HG02623 (cell line): ENCODE results near the gene NADK2.
"Not testable (repeated sequence)": the region's sequence is repeated elsewhere in the genome, so short reads cannot be mapped to it uniquely, and the experiment has no call there.

Experiments
- ATAC-seq: cut with Tn5 transposase; IDR thresholded peaks from one replicate; pipeline ENCODE4 v1.9.1; 2021; ENCODE audit warnings: moderate library complexity; ENCODE audit not compliant: unreplicated experiment

Gene NADK2, protein sequence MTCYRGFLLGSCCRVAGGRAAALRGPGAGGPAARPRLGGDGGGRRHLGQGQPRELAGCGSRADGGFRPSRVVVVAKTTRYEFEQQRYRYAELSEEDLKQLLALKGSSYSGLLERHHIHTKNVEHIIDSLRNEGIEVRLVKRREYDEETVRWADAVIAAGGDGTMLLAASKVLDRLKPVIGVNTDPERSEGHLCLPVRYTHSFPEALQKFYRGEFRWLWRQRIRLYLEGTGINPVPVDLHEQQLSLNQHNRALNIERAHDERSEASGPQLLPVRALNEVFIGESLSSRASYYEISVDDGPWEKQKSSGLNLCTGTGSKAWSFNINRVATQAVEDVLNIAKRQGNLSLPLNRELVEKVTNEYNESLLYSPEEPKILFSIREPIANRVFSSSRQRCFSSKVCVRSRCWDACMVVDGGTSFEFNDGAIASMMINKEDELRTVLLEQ

DNA sequence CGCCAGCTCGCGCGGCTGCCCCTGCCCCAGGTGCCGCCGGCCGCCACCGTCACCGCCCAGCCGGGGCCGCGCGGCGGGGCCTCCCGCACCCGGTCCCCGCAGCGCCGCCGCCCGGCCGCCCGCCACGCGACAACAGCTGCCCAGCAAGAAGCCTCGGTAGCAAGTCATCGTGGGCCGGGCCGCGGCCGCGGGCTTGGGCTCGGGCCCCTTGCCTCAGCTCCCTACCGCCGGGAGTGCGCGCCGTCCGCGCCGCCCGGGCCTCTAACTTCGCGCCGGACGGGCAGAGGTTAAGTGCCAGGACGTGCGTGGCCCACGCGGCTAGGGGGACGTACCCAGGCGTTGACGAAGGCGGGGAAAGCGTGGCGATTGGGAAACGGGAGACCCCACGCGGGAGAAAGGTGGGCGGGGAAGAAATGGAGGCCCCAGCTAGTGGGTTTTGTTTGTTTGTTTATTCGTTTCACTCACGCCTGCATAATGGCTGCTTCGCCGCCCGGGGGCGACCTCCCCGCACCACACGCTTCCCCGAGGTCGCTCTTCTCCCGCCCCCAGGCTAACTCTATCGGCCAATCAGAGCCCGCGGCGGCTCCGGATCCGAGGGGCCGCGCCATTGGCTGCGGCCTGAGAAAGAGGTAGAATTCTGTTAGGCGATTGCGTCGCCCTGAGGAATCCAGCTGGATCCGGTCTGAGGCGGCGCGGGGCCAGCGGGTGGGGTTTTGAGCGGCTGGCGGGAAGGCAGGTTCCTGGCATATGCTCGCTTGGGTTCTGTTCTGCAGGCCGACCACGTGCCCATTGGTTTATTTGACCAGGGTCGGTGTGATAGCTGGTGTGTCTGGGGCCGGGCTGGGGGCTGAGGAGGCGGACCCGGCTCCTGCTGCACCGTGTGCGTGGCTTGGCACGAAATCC, at the start of gene NADK2:
Gene NADK2, minus strand, starts transcription at position 295 of the 903 bp plus-strand sequence. Its CDS starts 127 bp downstream, at position 168.
- ATAC-seq, result peak; percentile 88

DNA sequence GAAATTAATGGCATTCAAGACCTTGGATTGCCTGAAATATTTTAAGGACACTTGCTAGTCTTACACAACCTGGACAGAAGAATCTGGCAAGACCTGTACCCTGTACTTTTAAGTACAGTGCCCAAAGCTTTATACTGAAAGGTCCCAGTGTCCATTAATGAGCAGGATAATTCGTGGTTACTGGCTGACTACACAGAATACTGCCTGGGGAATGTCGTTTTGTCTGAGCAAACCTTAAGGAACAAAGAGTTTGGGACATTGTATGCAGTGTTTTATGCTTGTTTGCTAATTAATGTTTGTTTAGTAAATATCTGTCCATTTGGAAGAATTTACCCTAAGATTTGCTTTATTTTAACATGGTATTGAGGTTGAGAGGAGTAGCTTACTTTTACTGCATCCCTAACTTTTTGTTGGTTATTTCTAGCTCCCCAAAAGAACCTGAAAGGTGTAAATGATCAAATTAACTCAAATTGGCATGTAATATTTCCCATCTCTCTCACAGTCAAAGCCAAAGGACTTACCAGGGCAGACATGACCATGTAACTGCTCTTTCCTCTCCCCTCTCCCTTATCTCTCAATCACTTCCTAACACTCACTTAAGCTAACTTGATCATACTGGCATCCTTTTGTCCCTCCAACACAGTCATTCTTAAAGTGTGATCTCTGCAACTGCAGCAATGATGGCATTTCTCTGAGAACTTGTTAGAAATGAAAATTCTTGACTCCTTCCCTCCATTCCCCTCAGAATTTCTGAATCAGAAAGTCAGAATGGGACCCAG, 44.3 kb upstream of the NADK2 start:
- no peak for ATAC-seq

DNA sequence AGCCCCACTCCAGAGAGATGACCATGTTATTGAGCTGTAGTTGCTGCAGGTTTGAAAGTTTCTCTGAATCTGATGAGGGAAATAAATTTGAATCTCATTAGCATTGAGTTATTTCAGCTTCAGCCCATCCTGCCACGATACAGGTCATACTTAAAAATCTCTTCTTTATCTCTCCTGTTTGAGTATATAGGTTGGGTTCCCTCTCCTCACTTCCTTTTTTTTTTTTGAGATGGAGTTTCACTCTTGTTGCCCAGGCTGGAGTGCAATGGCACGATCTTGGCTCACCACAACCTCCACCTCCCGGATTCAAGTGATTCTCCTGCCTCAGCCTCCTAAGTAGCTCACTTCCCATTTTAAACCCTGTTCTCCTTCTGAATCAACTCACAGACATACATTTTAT, 42.0 kb upstream of the NADK2 start:
- not testable (repeated sequence) for ATAC-seq

DNA sequence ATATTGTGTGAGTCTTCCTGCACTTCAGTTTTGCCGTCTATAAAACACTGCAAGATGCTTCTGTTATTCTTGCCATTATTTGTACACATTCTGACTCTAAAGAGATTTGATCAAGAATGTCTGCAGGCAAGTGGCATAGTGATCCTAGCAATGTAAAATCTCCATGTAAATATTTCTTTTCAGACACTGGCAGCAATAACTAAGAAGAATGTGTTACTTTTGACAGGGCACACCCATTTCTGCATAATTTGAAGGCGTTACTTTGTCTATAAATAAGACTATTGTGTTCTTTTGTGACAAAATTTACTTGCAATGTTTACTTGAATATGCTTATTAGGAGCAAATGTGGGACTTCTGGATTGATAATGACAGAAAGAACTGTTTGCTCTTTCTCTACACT, 39.9 kb upstream of the NADK2 start:
- ATAC-seq, result no peak

DNA sequence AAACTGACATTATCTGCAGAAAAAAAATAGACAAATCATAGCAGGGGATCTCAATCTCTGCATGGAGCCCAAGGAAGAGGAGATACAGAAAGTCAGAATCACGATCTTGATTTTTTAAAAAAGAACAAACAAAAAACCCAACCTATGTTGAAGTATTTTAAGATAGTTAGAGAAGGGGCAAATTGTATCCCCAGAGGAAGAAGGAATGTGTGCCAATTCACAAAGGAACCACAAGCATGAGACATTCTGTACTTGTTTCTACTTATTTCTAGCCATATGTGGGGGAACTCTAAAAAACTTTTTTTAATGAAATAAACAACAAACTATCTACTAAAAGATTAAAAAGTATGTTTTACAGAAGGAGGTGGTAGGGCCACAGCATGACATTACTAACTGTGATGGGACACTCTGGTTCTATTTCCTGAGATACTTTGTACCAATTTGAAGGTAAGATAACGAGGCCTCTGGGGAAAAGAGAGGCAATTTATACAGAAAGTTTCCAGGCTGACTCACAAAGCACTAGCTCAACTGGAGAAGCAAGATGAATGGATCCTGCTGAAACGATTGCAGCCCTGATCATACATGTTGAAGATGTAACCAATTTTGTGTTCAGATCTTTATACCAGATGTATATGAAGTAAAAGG, 37.5 kb upstream of the NADK2 start:
- ATAC-seq, result no peak

DNA sequence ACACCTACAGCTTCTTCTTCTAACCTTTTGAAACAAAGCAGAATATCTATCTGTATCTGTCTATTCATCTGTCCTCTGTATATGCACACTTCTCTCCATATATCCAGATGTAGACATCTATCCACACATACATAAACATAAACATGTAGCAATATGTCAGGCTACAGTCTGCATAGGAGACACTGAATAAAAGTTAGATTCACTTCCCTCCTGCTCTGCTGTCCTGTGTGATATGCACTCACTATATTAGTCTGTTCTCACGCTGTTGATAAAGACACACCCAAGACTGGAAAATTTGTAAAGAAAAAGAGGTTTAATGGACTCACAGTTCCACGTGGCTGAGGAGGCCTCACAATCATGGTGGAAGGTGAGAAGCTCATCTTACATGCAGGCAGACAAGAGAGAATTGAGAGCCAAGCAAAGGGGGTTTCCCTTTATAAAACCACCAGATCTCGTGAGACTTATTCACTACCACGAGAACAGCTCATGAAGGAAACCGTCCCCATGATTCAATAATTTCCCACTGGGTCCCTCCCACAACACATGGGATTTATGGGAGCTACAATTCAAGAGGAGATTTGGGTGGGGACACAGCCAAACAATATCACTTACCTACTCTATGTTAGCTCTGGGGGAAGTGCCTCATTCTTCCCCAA, 35.9 kb upstream of the NADK2 start:
- ATAC-seq, result no peak

DNA sequence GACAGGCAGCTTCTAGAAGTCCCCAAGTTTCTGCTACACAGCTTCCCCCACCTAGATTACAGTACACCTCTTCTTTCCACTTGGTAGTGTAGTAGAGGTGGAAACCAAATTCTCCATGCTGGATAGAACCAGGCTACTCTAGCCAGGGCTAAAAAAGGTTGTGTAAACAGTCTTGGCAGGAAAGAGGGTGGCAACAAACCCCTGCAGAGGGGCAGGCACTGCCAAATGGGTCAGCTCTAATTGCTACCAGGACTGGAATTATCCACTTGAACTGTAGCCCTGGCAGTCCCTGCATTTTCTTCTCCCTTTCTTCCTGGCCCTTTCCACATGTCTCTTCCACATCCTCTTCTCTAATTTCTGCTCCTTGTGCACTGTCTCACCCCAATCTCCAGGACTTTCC, 35.1 kb upstream of the NADK2 start:
- ATAC-seq, result no peak

DNA sequence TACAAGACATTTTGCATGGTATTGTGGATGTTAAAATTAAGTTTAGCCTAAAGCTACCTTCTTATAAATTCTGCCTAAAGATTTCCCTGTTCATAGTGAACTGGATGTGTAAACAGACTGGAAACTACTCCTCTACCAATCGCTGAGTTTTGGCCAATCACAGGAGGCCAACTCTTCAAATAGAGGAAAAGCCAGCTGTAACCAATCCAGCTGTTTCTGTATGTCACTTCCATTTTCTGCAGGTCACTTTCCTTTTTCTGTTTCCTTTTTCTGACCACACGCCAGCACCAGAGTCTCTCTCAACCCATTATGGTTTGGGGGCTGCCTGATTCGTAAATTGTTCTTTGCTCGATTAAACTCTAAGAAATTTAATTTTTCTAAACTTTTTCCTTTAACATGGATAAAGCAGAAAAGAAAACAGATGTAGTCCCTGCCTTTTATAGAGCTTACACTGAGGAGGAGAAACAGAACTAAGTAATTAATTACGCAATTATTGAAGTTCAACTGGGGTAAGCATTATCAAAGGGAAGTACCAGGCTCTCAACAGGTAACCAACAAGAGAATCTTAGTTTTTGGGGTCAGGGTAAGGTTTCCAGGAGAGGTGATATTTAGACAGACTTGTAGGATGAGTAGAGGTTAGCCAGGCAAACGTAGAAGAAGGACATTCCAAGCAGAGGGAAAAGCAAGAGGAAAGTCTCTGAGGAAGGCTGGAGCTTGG, 32.2 kb upstream of the NADK2 start:
- no peak for ATAC-seq

DNA sequence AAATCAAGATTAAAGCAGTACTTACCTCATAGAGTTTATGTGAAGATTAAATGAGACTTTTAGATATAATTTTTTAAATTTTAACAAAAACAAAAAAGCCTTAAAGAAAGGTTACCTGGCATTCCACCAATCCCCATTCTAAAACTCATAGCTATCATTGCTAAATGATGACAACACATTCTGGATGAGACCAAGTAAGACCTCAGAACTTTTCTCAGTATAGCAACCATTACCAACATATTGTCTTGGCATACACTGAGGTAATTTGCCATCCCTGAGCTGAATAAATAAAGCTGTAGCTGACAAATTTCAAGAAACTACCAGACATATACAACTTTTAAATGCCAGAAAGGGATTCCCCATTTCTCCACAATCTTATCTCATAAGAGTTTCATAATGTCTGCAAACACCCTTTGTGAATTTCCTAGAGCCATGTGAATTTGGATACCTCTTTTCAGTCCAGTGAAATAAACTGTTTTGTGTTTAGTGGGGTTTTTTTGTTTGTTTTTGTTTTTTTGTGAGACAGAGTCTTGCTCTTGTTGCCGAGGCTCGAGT, 30.5 kb upstream of the NADK2 start:
- ATAC-seq, result no peak

DNA sequence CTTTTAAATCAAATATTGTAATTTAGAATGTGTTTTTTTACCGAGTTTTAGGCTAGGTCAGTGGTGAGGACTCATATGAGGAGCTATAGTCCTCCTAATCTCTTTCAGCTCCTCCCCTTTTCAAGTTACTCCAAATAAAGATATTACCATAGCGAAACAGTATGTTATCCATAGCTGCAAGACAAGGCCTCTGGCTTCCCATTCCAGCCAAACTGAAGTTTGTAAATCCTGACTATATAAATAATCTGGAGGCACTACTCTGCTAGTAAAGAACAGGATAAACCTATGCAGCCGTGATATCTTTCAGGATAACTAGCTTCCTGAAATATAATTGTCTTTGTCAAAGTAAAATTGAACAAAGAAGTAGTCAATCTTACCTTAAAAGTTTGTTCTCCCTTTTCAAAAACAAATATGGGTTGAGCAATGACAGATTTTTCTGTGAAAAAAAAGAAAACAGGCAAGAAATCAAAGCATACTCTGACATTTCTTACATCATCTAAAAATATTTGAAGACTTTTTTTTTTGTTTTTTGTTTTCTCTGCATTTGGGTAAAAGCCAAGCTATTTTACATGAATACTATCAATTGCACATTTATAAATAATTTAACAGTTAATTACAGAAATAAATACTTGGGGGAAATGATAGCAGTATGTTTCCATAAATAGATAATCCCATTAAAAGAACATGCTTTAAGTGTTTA, 29.3 kb upstream of the NADK2 start:
- no peak for ATAC-seq

DNA sequence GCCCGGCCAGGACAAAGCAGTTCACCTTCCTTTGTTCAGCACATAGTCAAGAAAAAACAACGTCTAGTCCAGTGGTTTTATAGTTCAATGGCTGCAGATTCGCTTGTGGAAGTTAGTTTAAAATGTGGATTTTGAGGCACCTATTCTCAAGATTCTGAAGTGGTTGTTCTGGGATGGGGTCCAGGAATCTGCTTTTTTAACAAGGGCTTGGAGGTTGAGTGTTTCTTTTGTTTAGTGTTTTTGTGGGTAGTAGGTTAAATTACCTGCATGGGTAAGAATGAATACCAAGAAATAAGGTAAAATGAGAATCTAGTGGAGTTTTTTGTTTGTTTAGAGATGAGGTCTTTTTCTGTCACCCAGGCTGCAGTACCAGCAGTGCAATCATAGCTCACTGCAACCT, 28.4 kb upstream of the NADK2 start:
- no peak for ATAC-seq

DNA sequence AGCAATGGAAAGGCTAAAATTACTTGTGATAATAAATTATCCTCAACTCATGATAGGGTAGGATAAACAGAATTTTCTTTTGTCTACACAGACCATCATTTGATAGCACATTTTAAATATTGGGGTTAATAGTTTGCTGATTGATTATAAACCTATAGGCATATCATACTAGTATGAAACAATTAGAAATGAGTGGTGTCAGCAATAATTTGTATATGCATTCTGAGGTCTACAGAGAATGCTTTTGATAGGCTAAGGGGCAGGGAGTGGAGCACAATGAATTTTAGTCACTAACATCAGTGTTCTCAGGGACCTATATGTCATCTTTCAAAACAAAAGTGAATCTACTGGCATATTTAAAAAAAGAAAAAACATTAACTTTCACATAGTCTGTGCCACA, 27.8 kb upstream of the NADK2 start:
- ATAC-seq, result no peak

DNA sequence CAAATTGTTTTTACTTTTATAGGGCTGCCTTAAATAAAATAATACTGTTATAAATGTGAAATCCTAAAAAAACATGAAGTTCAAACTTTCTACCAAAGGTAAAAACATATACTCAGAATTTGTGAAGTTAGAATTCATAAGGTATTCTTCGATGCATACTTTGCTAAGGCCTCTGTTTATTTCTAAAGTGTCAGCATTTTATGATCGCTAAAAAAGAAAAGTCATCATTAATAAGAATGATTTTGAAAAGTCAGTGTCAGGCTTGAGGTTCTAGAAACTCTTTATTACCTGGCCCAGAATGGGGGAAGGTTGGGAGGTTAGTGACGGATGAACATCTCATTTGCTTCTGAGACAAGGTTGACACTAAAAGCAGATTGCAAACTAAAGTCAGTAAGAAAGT, 26.2 kb upstream of the NADK2 start:
- ATAC-seq, result no peak

DNA sequence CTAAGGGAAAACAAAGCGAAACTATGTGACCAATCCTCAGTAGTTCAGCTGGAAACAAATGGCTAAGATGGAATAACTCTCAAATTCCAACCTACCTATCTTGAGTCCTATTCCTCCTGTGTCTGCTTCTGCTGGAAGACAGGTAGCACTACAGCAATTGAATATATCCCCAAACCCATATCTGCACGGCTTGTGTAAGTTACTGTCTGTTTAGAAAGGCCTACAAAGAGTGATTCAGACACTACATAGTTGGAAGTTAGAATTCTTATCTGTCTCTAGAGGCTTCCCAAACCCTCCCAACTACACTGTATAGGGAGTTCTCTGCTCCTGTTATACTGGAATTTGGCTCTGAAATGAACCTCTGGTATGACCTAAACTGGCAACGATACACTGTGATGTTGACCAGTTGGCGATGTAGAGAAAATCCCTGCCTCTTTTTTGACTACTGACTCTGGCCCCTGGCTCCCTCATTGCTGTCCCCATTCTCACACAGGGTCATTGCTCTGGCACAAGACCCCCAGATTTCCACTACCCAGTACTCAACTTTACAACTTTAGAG, 22.6 kb upstream of the NADK2 start:
- no peak for ATAC-seq

DNA sequence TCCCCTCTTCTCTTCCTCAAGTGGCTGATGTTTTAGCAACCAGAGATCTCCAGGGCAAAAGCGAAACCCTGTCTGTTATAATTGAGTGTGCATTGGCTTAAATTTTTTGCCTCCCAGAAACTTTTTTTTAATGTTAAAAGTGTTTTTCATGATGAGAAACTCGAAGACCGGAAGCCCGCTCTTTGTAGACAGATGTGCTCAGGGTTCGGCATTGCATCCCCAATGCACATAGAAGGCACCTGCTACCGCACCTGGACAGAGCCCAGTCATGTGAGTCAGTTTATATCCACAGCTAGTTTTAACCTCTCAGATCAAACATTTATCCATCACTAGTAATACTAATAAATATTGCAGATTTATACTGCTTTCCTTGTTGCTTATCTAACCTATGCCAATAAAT, 19.5 kb upstream of the NADK2 start:
- ATAC-seq, result no peak

DNA sequence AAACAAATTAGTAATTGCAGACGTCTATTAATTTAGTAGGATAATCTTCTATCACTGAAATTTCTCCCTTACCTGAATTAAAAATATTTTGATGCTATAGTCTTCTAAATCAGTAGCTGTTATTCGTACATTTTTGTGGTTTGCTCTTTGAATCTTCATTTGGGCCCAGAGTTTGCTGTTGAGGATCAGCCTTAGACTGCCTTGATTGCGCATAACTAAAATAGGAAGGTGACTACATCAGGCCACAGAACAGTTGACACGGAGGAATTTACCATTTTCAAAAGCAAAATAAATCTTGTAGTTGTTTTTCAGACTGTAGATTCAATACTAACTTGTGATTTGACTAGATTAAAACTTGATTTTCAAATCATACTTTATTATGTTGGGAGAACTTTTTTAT, 11.8 kb upstream of the NADK2 start:
- ATAC-seq, result no peak

DNA sequence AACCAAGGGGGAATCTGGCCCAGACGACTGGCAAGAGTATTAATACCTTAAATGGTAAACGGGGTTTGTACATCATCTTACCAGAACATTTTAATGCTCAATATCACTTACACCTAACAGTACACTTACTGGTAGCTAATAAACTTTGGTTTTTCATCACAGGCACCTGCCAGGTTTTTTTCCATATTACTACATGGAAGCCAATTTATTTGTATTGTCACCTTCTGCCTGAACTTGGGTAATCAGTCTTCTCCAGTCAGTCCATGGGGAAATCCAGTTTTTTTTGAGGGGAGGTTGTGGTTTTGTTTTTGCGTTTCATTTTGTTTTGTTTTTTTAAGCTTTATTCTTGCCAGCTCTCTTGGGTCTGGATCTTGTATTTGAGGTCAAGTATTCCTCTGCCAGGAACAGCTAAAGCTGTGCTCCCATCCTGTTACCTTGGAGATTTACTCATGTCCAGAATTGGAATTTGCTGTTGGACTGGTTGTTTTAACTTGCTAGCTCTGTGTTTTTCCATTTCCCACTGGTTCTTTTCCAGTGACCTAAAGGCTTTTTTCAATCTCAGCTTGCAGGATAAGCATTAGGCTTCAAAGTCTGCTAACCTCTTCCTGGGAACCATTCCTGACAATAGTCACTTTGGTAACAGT, 11.1 kb upstream of the NADK2 start:
- ATAC-seq, result no peak

DNA sequence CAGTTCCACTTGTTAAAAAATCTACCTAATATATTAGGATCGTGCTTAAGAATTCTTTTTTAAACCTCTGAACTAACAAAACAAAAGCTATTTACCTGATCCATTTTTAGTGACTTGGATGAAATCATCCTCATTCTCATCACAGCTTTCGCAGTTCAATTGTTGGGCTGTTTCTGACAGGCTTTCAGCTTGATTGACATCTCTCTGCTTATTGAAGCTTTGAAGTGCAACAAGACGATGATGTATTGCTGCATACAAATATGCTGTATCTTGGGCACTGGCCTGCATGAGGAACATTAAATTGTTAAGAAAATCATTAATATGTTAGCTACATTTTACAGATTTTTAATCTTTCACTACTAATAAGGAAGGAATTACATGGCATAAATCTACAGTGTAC, 9.5 kb upstream of the NADK2 start:
- ATAC-seq, result no peak
